ENCODE results near the gene DDR1. TPM values are rescaled to one million over a fixed set of nuclear protein-coding genes. Genes with fewer than 3 reads are reported as not detected.
"Not testable (repeated sequence)": the region's sequence is repeated elsewhere in the genome, so short reads cannot be mapped to it uniquely, and the experiment has no call there.

DDR1 gene
- polyA plus RNA-seq, 1 donor from 2014 or later, result 196 TPM

GRCh38 chr6:30908700-30909099 is 24.4 kb downstream of the DDR1 start:
- H2AFZ ChIP-seq (ENCODE audit: low read depth, low read length), result no peak overlapping the region
- H3K9me2 ChIP-seq (ENCODE audit: insufficient read depth, low read length), result no peaks in the 10 kb centered on the region
- peak overlapping the region; percentile 83 for H3K4me2 ChIP-seq (ENCODE audit: low read length)
- H3F3A ChIP-seq (ENCODE audit: insufficient read depth, low read length, poor library complexity, severe bottlenecking), result no peaks in the 10 kb centered on the region
- no peak overlapping the region for H3K27ac ChIP-seq (ENCODE audit: low read length)
- H3K36me3 ChIP-seq (ENCODE audit: insufficient read depth, low read length), result no peaks in the 10 kb centered on the region
- no peaks in the 10 kb centered on the region for H3K27me3 ChIP-seq (ENCODE audit: insufficient read depth, low read depth, low read length)
- peaks cover 10% of the 10 kb centered on the region for H3K79me2 ChIP-seq (replicated peaks; ENCODE audit: insufficient read depth, low read length)
- no peaks in the 10 kb centered on the region for H3K9me3 ChIP-seq (ENCODE audit: low read length)
- H3K4me3 ChIP-seq (ENCODE audit: low read length), result peak overlapping the region; percentile 75
- H4K20me1 ChIP-seq (ENCODE audit: insufficient read depth), result no peaks in the 10 kb centered on the region
- peak overlapping the region; percentile 82 for H3K9ac ChIP-seq (ENCODE audit: low read length)
- TF ChIP-seq REST (IDR thresholded peaks at IDR 0.05; ENCODE audit: borderline replicate concordance) (no peak), SMC3 (conservative IDR thresholded peaks at IDR 0.05; ENCODE audit: poor library complexity) (no peak), RAD21 (conservative IDR thresholded peaks at IDR 0.05) (no peak), CTCF (IDR thresholded peaks at IDR 0.05; ENCODE audit: poor library complexity, severe bottlenecking) (no peak), POLR2AphosphoS5 (IDR thresholded peaks at IDR 0.05) (no peak), EZH2 (IDR thresholded peaks at IDR 0.05; ENCODE audit: borderline replicate concordance, insufficient read depth, low read length, poor library complexity, severe bottlenecking) (no peak), MXI1 (conservative IDR thresholded peaks at IDR 0.05; ENCODE audit: poor library complexity, severe bottlenecking) (no peak), TAF1 (IDR thresholded peaks at IDR 0.05; ENCODE audit: low read depth) (no peak), EP300 (conservative IDR thresholded peaks at IDR 0.05; ENCODE audit: poor library complexity, severe bottlenecking) (no peak)

- H3K9me3 ChIP-seq (ENCODE audit: low read length); H2AFZ ChIP-seq (ENCODE audit: low read depth, low read length); H4K20me1 ChIP-seq (ENCODE audit: insufficient read depth); H3K36me3 ChIP-seq (ENCODE audit: insufficient read depth, low read length); H3K79me2 ChIP-seq (replicated peaks; ENCODE audit: insufficient read depth, low read length); H3K27ac ChIP-seq (ENCODE audit: low read length); H3K4me3 ChIP-seq (ENCODE audit: low read length); H3K27me3 ChIP-seq (ENCODE audit: insufficient read depth, low read depth, low read length); H3F3A ChIP-seq (ENCODE audit: insufficient read depth, low read length, poor library complexity, severe bottlenecking); H3K4me2 ChIP-seq (ENCODE audit: low read length); H3K9me2 ChIP-seq (ENCODE audit: insufficient read depth, low read length); H3K9ac ChIP-seq (ENCODE audit: low read length): not testable (repeated sequence)
Observed at GRCh38 chr6:30910473-30910872, 26.2 kb downstream of the DDR1 start.
